IPS-NIHi7 (cell line): ENCODE measurements around the gene SLC30A7.

Source experiments
- DNase-seq: peaks from one replicate; pipeline ENCODE4 v3.0.0; 2012; ENCODE audit warnings: mixed read lengths; ENCODE audit errors: extremely low spot score

The SLC30A7 gene

DNA sequence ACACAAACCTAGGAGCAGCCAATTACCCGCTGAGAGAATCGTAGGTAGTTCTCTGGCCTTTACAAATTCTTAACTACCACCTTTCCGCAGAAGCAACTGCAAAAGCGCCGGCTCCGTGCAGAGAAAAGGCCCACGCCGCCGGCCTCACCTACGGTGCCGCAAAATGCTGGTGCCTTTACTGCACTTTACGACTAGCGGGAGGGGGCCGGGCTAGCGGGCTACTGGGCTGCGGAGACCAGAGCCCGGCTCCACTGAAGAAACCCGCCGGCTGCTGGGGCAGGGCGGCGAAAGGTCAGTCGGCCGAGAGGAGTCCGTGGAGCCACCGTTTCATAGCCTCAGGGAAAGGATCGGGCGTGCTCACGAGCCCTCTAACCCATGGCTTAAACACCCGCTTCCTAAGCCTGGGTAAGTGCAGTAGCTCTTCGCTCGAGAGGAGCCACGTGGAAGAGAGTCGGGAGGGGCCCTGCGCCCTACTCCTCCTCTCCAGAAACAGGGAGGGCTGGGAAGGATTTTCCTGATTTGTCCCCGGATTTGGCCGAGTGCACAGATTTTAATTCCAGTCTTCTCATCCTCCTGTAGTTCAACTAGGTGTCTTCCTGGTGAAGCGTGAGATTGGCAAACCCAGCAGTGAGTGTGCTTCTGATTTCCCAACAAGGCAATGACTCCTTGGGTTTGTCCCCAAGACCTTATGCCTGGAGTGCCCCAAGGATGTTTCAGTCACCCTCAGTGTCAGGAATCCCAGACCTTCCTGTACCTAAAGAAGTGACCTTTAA lies 130.0 kb downstream of the SLC30A7 start, which contains the start of gene DPH5:
Gene DPH5 (minus strand): TSS at position 128 of the 773 bp plus-strand sequence. CDS start 341 bp downstream, outside the sequence.
- peak; percentile 90 for DNase-seq

DNA sequence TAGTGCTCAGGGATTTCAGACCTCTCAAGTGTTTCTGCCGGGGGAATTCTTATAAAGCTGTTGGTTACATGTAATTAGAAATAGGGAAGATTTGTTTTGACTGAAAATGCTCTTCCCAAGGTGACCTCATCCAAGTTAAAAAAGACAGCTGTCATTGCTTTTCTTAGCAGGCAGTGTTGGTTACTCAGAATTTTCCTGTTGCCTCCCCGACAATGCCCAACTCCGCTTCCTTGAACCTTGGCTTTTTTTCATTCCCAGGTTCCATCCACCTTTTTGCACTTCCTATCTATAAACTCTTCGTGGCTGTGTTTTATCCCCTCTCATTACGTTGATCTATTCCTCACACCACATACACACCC lies 130.5 kb downstream of the SLC30A7 start:
- DNase-seq, result no peak

DNA sequence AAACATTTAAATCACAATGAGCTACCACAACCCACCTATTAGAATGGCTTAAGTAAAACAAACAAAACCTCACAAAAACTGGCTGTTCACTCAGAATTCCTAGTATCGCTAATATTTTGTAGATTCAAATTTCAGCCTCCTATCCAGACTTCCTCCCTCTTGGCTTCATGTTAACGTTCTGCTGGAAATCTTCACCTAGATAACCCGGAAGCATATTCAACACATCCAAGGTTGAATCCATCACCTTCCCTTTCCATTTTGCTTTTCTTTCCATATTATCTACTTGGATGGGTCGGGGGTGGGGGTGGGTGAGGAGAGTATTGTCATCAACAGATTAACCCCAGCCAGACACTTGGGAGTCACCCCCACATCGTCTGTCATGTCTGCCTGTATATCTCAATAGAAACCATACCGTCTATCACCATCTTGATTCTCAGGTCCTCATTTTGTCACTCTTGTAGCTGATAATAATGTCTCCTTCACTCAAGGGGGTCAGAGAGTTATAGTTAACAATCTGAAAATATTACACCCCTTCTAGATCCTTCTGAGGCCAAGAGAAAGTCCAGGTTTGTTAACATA lies 131.4 kb downstream of the SLC30A7 start:
- DNase-seq, result no peak

DNA sequence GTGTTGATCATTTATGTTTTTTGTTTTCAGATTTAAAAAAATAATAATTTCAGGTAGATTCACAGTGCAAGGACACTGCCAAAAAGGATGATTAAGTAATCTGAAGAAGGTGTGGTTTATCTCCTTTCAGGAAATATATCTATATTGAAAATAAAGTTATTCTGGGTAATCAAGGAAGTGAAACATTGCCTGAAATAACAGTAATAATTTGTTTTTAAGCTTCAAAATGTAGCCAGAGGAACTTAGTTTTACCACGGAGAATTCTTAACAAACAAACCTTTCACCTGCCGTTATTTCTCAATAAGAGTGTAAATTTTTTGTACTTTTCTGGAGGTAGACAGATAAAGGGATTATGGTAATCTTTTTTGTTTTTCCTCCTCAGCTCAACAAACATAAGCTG lies 132.6 kb downstream of the SLC30A7 start:
- DNase-seq, result no peak

DNA sequence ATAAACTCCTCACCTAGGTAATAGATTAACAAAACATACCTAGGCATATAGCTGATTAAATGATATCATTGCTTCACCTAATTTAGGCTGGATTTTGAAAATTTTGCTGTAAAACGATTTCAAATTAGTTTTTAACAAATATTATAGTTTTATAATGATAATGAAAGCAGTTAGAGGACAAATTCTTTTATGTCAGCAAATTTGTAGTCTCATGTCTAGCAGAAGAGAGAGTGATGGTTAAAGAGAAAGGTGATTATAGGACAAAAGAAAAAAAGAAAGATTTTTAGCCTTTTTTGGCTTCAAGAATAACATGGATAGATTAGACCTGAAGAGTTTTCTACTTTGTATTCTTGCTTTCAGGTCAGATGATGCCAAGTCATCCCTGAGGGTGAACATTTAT lies 133.3 kb downstream of the SLC30A7 start:
- DNase-seq, result no peak

DNA sequence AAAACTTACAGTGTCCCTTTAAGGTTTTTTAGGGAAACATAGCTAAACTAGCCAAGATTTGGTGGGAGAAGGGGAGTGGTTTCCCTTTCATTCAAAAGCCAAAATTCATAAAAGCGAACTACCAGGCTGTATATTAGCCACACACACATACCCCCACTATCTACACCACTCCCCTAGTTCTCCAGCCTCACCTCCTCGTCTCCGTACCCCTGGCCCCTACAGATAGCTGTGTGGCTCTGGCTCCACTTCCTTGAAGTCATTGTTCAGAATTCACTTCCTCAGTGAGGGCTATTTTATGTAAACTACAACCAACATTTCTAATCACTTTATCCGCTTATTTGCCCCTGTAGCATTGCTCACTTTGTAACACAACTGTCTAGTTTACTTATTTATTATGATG lies 135.0 kb downstream of the SLC30A7 start:
- DNase-seq, result no peak
